T-helper 1 cell (primary cell): ENCODE measurements around the gene ESYT1.

Source experiments
- DNase-seq, 5 donors: peaks; one replicate each; pipeline ENCODE4 v3.0.0-alpha.2; 2012 to 2020

ESYT1 gene

GRCh38 chr12:56157201-56158028 lies 29.3 kb downstream of the ESYT1 start:
- peak; percentile 19 to 72 (median 42) for DNase-seq

GRCh38 chr12:56158029-56158925 lies 30.2 kb downstream of the ESYT1 start, which contains the start of gene MYL6:
Gene MYL6, plus strand, starts transcription at chr12:56158359. Its CDS starts 43 bp downstream, at chr12:56158402.
- peak; percentile 78 to 96 (median 88) for DNase-seq

- DNase-seq: peak in 1 of 5 donors; percentile 42
These were observed 30.9 kb downstream of the ESYT1 start for GRCh38 chr12:56158926-56159461.

- DNase-seq: no peak
These were observed 31.6 kb downstream of the ESYT1 start for GRCh38 chr12:56159482-56160192.

GRCh38 chr12:56160193-56160763 lies 32.2 kb downstream of the ESYT1 start:
- peak; percentile 38 to 71 (median 57) for DNase-seq

GRCh38 chr12:56160894-56161689 lies 33.0 kb downstream of the ESYT1 start:
- no peak for DNase-seq

- no peak for DNase-seq
These were observed 33.8 kb downstream of the ESYT1 start for GRCh38 chr12:56161690-56162351.

GRCh38 chr12:56162468-56163290 lies 34.6 kb downstream of the ESYT1 start:
- DNase-seq: no peak

GRCh38 chr12:56163533-56164344 lies 35.7 kb downstream of the ESYT1 start:
- DNase-seq: no peak

GRCh38 chr12:56164345-56164729 lies 36.3 kb downstream of the ESYT1 start:
- DNase-seq: no peak

- no peak for DNase-seq
These were observed 37.3 kb downstream of the ESYT1 start for GRCh38 chr12:56165369-56165768.

- DNase-seq: no peak
These were observed 41.2 kb downstream of the ESYT1 start for GRCh38 chr12:56169229-56169759.

GRCh38 chr12:56172839-56173238 lies 44.8 kb downstream of the ESYT1 start:
- DNase-seq: no peak

- DNase-seq: no peak
These were observed 50.3 kb downstream of the ESYT1 start for GRCh38 chr12:56178347-56178746.

- DNase-seq: no peak
These were observed 58.9 kb downstream of the ESYT1 start for GRCh38 chr12:56186957-56187356.

- DNase-seq: no peak
These were observed 60.2 kb downstream of the ESYT1 start for GRCh38 chr12:56188131-56188777.

- DNase-seq: no peak
These were observed 60.7 kb downstream of the ESYT1 start for GRCh38 chr12:56188778-56189098.
